GM23248 (cell line): ENCODE results near the gene SFMBT1. TPM values are rescaled to one million over a fixed set of nuclear protein-coding genes. Genes with fewer than 3 reads are reported as not detected.

Experiments
- DNase-seq: peaks from one replicate; pipeline ENCODE4 v3.0.0-alpha.2; 2015
- H2AFZ ChIP-seq: fragments of 200-600 bp; sonication (generic); 2 replicates; pipeline ENCODE4 v1.6.1; 2016; ENCODE audit warnings: antibody characterized with exemption
- H3F3A ChIP-seq: fragments of 200-600 bp; sonication (generic); 2 replicates; pipeline ENCODE4 v1.6.1; 2016; ENCODE audit warnings: mild to moderate bottlenecking, antibody characterized with exemption, mixed run types; ENCODE audit not compliant: insufficient read depth
- H3K27ac ChIP-seq: fragments of 200-600 bp; sonication (generic); 2 replicates; pipeline ENCODE4 v1.5.1; 2016; ENCODE audit warnings: mild to moderate bottlenecking
- H3K27me3 ChIP-seq: fragments of 200-600 bp; sonication (generic); replicated peaks from 2 replicates; pipeline ENCODE4 v1.6.1; 2016; ENCODE audit warnings: mild to moderate bottlenecking; ENCODE audit not compliant: insufficient read depth
- H3K36me3 ChIP-seq: fragments of 200-600 bp; sonication (generic); 2 replicates; pipeline ENCODE4 v1.6.1; 2016; ENCODE audit warnings: low read depth, mild to moderate bottlenecking
- H3K4me1 ChIP-seq: fragments of 200-600 bp; sonication (generic); 2 replicates; pipeline ENCODE4 v1.6.1; 2016; ENCODE audit warnings: mild to moderate bottlenecking; ENCODE audit not compliant: insufficient read depth
- H3K4me2 ChIP-seq: fragments of 200-600 bp; sonication (generic); one replicate; pipeline ENCODE4 v1.6.1; 2016; ENCODE audit warnings: mild to moderate bottlenecking; ENCODE audit not compliant: unreplicated experiment
- H3K4me3 ChIP-seq: fragments of 200-600 bp; sonication (generic); 2 replicates; pipeline ENCODE4 v1.5.1; 2016; ENCODE audit warnings: mild to moderate bottlenecking
- H3K79me2 ChIP-seq: fragments of 200-600 bp; sonication (generic); 2 replicates; pipeline ENCODE4 v1.6.1; 2016; ENCODE audit warnings: mild to moderate bottlenecking; ENCODE audit not compliant: insufficient read depth
- H3K9ac ChIP-seq: fragments of 200-600 bp; sonication (generic); 2 replicates; pipeline ENCODE4 v1.6.1; 2016; ENCODE audit warnings: mild to moderate bottlenecking
- H3K9me2 ChIP-seq: fragments of 200-600 bp; sonication (generic); 2 replicates; pipeline ENCODE4 v1.6.1; 2016; ENCODE audit warnings: mixed run types, mild to moderate bottlenecking, moderate library complexity; ENCODE audit not compliant: insufficient read depth
- H3K9me3 ChIP-seq: fragments of 200-600 bp; sonication (generic); one replicate; pipeline ENCODE4 v1.6.1; 2017; ENCODE audit warnings: low read depth
- H4K20me1 ChIP-seq: fragments of 200-600 bp; sonication (generic); 2 replicates; pipeline ENCODE4 v1.6.0; 2016; ENCODE audit not compliant: insufficient read depth
- EZH2 ChIP-seq: fragments of 200-600 bp; sonication (generic); IDR thresholded peaks from 2 replicates; pipeline ENCODE4 v1.6.1; 2018; ENCODE audit warnings: antibody characterized with exemption, mild to moderate bottlenecking; ENCODE audit not compliant: insufficient read depth, poor library complexity, severe bottlenecking
- EZH2phosphoT487 ChIP-seq: fragments of 200-600 bp; sonication (generic); IDR thresholded peaks from 2 replicates; pipeline ENCODE4 v1.6.1; 2018; ENCODE audit warnings: antibody characterized with exemption, moderate library complexity, mild to moderate bottlenecking, low read depth; ENCODE audit not compliant: insufficient read depth
- WGBS, 2 experiments: methylation state at CpG; one replicate each; pipeline ENCODE4 v1.1.6; 2015 to 2017; ENCODE audit warnings: low lambda C conversion rate in 2 of 2, low coverage in 1 of 2; ENCODE audit errors: missing lambda C conversion rate in 2 of 2; 5-methylcytosine and 5-hydroxymethylcytosine counted together
- in situ Hi-C: fragments of 300-500 bp; cut with MboI; formaldehyde crosslinking; loops from 2 replicates; pipeline ENCODE4 v1.15.0; 2020
- polyA plus RNA-seq: library from polyadenylated mRNA; unstranded; fragments of >200 nt; fragmentation: Nextera tagmentation; extraction: Ambion mirVana; gene quantifications from 2 replicates; pipeline ENCODE4 v1.2.1, GENCODE V29; 2016
- total RNA-seq: library from RNA; depleted of rRNA; stranded (reverse); fragments of >200 nt; shearing (Covaris generic); gene quantifications from 2 replicates; pipeline ENCODE4 v1.2.3, GENCODE V29; 2014

The SFMBT1 gene
- total and polyA plus RNA-seq, 2 experiments from 2014 or later: 2.3 to 2.6 TPM

DNA sequence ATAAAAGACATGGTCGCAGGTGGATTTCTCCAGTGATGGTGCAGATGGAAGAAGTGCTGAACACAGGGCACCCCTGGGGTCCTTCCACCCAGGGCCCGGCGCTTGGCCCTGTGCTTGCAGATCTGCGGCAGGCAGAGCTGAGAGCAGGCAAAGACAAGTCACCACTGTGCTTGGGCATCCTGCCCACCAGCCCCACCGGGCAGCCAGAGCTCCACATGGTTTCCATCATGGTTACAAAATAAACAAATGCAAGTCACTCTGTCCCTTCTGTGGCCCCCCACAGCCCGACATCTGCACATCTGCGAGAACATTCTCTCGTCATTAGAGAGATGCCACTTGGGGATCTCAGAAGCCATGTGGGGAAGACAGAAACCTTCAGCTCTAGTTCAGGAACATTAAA, 37.6 kb upstream of the SFMBT1 start:
- 7% methylated on average over 7 to 8 of the region's 8 CpGs for WGBS, 2 experiments
- Histone ChIP-seq H3K4me3 (no peak overlapping the region), H3K9me2 (no peaks in the 10 kb centered on the region), H3K9ac (peak overlapping the region; percentile 37), H4K20me1 (no peaks in the 10 kb centered on the region), H3K9me3 (no peaks in the 10 kb centered on the region), H3K79me2 (no peaks in the 10 kb centered on the region), H3K27me3 (no peaks in the 10 kb centered on the region), H3K4me2 (peak overlapping the region; percentile 45), H3K27ac (peak overlapping the region; percentile 38; the same call in 1 of the 2 replicates), H3F3A (0 out of 2 replicates have a peak, but pooled peaks cover 10% of the 10 kb centered on the region), H3K4me1 (peaks cover 14% of the 10 kb centered on the region), H3K36me3 (no peaks in the 10 kb centered on the region), H2AFZ (no peak overlapping the region)
- TF ChIP-seq EZH2: no peak
- no peak for TF ChIP-seq EZH2phosphoT487
- peak; percentile 83 for DNase-seq
- in situ Hi-C loops: no loop called here

DNA sequence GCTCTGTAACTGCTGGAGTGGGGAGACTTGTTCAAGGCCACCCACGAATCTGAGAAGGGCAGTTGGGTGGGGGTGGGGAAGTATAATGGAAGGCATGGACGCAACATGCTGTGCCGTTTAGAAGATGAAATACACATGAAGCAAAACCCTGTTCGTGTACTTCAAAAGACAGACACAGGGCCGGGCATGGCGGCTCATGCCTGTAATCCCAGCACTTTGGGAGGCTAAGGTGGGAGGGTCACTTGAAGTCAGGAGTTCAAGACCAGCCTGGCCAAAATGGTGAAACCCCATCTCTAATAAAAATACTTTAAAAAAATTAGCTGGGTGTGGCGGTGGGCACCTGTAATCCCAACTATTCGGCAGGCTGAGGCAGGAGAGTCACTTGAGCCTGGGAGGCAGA, 36.9 kb upstream of the SFMBT1 start:
- peaks cover 14% of the 10 kb centered on the region for H3K4me1 ChIP-seq
- no peaks in the 10 kb centered on the region for H3K79me2 ChIP-seq
- no peak for DNase-seq
- no peaks in the 10 kb centered on the region for H3K27me3 ChIP-seq
- H3K27ac ChIP-seq: no peak overlapping the region
- H3K9ac ChIP-seq: no peak overlapping the region
- no peak overlapping the region for H2AFZ ChIP-seq
- H3K4me2 ChIP-seq: no peak overlapping the region
- no peak for TF ChIP-seq EZH2
- in situ Hi-C loops: no loop called here
- H3K4me3 ChIP-seq: no peak overlapping the region
- H3F3A ChIP-seq: 0 out of 2 replicates have a peak, but pooled peaks cover 10% of the 10 kb centered on the region
- no peaks in the 10 kb centered on the region for H3K9me3 ChIP-seq
- 77 to 83% methylated on average over 8 of the region's 8 CpGs for WGBS, 2 experiments
- no peaks in the 10 kb centered on the region for H3K9me2 ChIP-seq
- H3K36me3 ChIP-seq: no peaks in the 10 kb centered on the region
- H4K20me1 ChIP-seq: no peaks in the 10 kb centered on the region

DNA sequence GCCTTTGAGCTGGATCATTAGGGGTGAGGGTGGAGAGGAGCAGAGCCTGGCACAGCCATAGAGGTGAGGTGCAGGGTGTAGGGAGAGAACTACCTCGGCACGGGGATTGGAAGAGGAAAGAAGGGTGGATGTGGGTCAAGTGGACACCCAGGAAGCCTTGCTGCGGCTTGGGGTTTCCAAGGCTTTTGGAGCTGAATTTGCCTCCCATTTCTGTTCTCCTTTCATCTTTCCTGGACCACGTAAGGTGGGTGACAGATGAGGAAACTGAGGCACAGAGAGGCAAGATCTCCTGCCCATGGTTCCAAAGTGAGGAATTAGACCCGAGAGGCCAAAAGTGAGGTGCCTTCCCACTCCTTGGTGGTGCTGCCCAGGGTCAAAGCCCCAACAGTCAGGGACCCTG, 35.4 kb upstream of the SFMBT1 start:
- Histone ChIP-seq H4K20me1 (no peaks in the 10 kb centered on the region), H3F3A (0 out of 2 replicates have a peak, but pooled peaks cover 10% of the 10 kb centered on the region), H3K4me2 (no peak overlapping the region), H3K9ac (no peak overlapping the region), H2AFZ (no peak overlapping the region), H3K27ac (no peak overlapping the region), H3K4me3 (no peak overlapping the region), H3K9me2 (no peaks in the 10 kb centered on the region), H3K9me3 (no peaks in the 10 kb centered on the region), H3K36me3 (no peaks in the 10 kb centered on the region), H3K79me2 (no peaks in the 10 kb centered on the region), H3K27me3 (no peaks in the 10 kb centered on the region), H3K4me1 (peaks cover 14% of the 10 kb centered on the region)
- WGBS, 2 experiments: 74 to 90% methylated on average over 4 to 5 of the region's 5 CpGs
- no peak for TF ChIP-seq EZH2phosphoT487
- no peak for TF ChIP-seq EZH2
- in situ Hi-C loops: no loop called here
- no peak for DNase-seq

DNA sequence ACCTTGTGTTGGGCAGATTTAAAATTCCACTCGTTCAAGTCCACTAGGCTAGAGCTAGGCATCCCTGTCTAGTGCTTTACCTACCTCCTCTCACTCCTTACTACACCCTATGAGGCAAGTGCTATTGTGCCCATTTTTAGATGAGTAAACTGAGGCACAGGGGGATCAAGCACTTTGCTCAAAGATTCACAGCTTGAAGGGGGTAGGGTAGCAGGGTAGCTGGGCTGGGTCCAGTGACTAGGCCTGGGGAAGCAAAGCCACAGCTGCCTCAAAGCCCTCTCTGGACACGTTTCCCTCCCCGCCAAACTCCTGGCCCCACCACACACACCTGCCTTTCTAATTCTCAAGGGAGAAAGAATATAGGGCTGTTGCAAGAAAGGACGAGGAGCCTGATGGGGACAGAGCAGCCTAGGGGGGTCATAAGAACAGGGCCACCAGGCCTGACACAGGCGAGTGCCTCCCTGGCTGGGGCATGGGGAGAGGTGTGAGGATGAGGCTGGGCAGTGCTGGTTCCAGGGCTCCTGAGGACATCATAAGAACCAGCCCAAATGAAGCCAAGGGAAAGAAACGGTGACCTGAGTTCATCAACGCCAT, 34.8 kb upstream of the SFMBT1 start:
- H3K4me2 ChIP-seq: no peak overlapping the region
- H3K9me3 ChIP-seq: no peaks in the 10 kb centered on the region
- H2AFZ ChIP-seq: no peak overlapping the region
- DNase-seq: no peak
- no peak overlapping the region for H3K4me3 ChIP-seq
- no peaks in the 10 kb centered on the region for H4K20me1 ChIP-seq
- 78 to 80% methylated on average over 7 of the region's 7 CpGs for WGBS, 2 experiments
- H3K27ac ChIP-seq: no peak overlapping the region
- H3K36me3 ChIP-seq: no peaks in the 10 kb centered on the region
- no peaks in the 10 kb centered on the region for H3K27me3 ChIP-seq
- H3K4me1 ChIP-seq: peaks cover 14% of the 10 kb centered on the region
- in situ Hi-C loops: no loop called here
- no peaks in the 10 kb centered on the region for H3K9me2 ChIP-seq
- H3F3A ChIP-seq: 0 out of 2 replicates have a peak, but pooled peaks cover 6% of the 10 kb centered on the region
- H3K79me2 ChIP-seq: no peaks in the 10 kb centered on the region
- TF ChIP-seq EZH2phosphoT487: no peak
- TF ChIP-seq EZH2: no peak
- H3K9ac ChIP-seq: no peak overlapping the region
